SK-N-SH treated with all-trans-retinoic acid at 6 μM for 48 hours (cell line): Measurements from ENCODE around the gene EPHX1.

Experiments used
- CREB5 ChIP-seq: fragments of 250-450 bp; sonication (Bioruptor Pico); IDR thresholded peaks from 2 replicates; pipeline ENCODE4 v1.5.1; 2020; ENCODE audit warnings: low read depth, mild to moderate bottlenecking, moderate library complexity
- ESRRG ChIP-seq: fragments of 250-450 bp; sonication (Bioruptor Pico); IDR thresholded peaks from 2 replicates; pipeline ENCODE4 v1.6.1; 2021; ENCODE audit warnings: mild to moderate bottlenecking
- GLIS3 ChIP-seq: fragments of 250-450 bp; sonication (Bioruptor Pico); IDR thresholded peaks from 2 replicates; pipeline ENCODE4 v1.5.0; 2020; ENCODE audit warnings: mild to moderate bottlenecking, moderate library complexity
- ISL1 ChIP-seq: fragments of 250-450 bp; sonication (Bioruptor Pico); IDR thresholded peaks from 2 replicates; pipeline ENCODE4 v2.1.2; 2022; ENCODE audit warnings: mild to moderate bottlenecking, moderate library complexity
- PATZ1 ChIP-seq: fragments of 250-450 bp; sonication (Bioruptor Pico); IDR thresholded peaks from 2 replicates; pipeline ENCODE4 v1.8.0; 2020; ENCODE audit warnings: mild to moderate bottlenecking, moderate library complexity, borderline replicate concordance
- ZFP30 ChIP-seq: fragments of 450-650 bp; formaldehyde crosslinking; IDR thresholded peaks from 2 replicates; pipeline ENCODE4 v1.5.0; 2022; ENCODE audit warnings: mild to moderate bottlenecking, moderate library complexity
- ZNF70 ChIP-seq: fragments of 450-650 bp; formaldehyde crosslinking; IDR thresholded peaks from 2 replicates; pipeline ENCODE4 v1.5.0; 2020; ENCODE audit warnings: mild to moderate bottlenecking, moderate library complexity
- ZNF8 ChIP-seq: fragments of 450-650 bp; formaldehyde crosslinking; IDR thresholded peaks from 2 replicates; pipeline ENCODE4 v1.5.0; 2020; ENCODE audit warnings: mild to moderate bottlenecking, moderate library complexity

DNA sequence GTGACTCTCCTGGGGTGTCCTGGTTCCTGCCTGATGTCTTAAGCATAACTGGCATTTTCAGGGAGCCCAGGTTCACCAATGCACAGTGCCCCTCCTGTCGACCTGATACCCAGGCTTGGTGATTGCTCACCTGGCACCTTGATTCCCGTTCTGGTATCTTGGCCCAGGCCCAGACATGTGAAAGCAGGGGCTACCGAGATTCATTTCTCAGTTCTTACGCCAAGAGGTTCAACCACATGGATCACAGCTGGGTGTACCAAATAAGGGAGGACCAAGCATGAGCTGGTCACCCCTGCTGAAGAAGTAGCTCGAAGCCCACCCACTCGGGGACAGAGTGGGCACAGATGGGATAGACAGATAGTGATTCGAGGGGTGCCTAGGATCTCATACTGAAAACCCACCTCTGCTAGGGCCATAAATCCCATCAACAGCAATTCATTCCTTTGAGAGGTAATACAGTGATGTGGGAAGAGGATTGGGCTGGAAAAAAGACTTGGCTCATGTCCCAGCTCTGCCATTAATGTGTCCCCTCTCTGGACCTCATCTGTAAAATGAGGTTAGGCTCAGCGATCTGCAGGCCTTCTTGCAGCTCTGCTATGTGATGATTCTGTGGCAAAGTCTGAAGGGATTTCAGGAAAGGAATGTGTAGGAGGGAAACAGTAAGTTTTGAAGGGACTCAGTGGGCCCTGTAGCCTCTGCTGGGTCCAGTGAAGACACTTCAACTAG lies 2.7 kb downstream of the EPHX1 start:
- TF ChIP-seq ZNF70 (CRISPR knock-in tag) (no peak), ESRRG (CRISPR knock-in tag) (no peak), CREB5 (CRISPR knock-in tag) (no peak), PATZ1 (no peak), ZNF8 (CRISPR knock-in tag) (no peak), GLIS3 (CRISPR knock-in tag) (no peak), ISL1 (CRISPR knock-in tag) (no peak), ZFP30 (CRISPR knock-in tag) (no peak)
